Type B pancreatic cell (in vitro differentiated cells): ENCODE results near the gene ARHGEF28. TPM values are rescaled to one million over a fixed set of nuclear protein-coding genes. Genes with fewer than 3 reads are reported as not detected.

ENCODE experiments used
- DNase-seq: peaks from one replicate; pipeline ENCODE4 v3.0.0; 2021; ENCODE audit warnings: mixed read lengths; ENCODE audit not compliant: unreplicated experiment; ENCODE audit errors: extremely low spot score
- H3K27ac Mint-ChIP-seq: 2 replicates; pipeline ENCODE4 v1.8.0; 2021; ENCODE audit warnings: mild to moderate bottlenecking, mixed read lengths
- H3K27me3 Mint-ChIP-seq: 2 replicates; pipeline ENCODE4 v1.8.0; 2021; ENCODE audit warnings: mixed read lengths
- H3K36me3 Mint-ChIP-seq: 2 replicates; pipeline ENCODE4 v1.8.0; 2021; ENCODE audit warnings: mixed read lengths
- H3K4me1 Mint-ChIP-seq: one replicate; pipeline ENCODE4 v1.8.0; 2021; ENCODE audit warnings: mixed read lengths; ENCODE audit not compliant: unreplicated experiment
- H3K4me3 Mint-ChIP-seq: 2 replicates; pipeline ENCODE4 v1.8.0; 2021; ENCODE audit warnings: mild to moderate bottlenecking, mixed read lengths
- H3K9me3 Mint-ChIP-seq: 2 replicates; pipeline ENCODE4 v1.8.0; 2021; ENCODE audit warnings: mixed read lengths
- total RNA-seq: library from RNA; stranded (reverse); gene quantifications from 2 replicates; pipeline ENCODE4 v1.2.1, GENCODE V29; 2021; ENCODE audit warnings: low replicate concordance
- TF ChIP-seq, protein P1 (sequence below): fragments of 200-600 bp; sonication (generic); conservative IDR thresholded peaks from 2 replicates; pipeline ENCODE4 v1.5.0; 2021; ENCODE audit warnings: antibody characterized with exemption, mild to moderate bottlenecking

ARHGEF28 gene
- total RNA-seq, 1 donor from 2014 or later, result 24.9 TPM

DNA sequence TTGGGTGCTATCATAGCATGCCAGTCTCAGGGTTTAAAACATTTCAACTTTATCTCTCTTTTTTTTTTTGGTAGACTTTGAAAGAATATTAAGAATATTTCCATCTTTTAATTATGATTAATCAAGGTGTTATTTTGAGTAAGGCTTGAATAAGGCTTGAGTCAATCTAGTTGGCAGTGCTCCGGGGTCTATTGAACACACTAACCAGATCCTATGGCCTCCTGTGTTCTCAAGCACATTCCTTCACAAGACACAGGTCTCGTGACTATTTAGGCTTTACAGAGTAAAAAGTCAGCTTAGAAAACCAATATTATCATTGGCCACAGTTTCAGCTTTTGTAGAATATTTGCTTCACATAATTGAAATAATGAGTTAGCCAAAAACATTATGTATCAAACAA lies 151.2 kb downstream of the ARHGEF28 start:
- H3K27me3 Mint-ChIP-seq, result no peaks in the 10 kb centered on the region
- H3K4me3 Mint-ChIP-seq, result no peak overlapping the region
- peaks cover 4% of the 10 kb centered on the region for H3K36me3 Mint-ChIP-seq
- TF ChIP-seq, protein P1, sequence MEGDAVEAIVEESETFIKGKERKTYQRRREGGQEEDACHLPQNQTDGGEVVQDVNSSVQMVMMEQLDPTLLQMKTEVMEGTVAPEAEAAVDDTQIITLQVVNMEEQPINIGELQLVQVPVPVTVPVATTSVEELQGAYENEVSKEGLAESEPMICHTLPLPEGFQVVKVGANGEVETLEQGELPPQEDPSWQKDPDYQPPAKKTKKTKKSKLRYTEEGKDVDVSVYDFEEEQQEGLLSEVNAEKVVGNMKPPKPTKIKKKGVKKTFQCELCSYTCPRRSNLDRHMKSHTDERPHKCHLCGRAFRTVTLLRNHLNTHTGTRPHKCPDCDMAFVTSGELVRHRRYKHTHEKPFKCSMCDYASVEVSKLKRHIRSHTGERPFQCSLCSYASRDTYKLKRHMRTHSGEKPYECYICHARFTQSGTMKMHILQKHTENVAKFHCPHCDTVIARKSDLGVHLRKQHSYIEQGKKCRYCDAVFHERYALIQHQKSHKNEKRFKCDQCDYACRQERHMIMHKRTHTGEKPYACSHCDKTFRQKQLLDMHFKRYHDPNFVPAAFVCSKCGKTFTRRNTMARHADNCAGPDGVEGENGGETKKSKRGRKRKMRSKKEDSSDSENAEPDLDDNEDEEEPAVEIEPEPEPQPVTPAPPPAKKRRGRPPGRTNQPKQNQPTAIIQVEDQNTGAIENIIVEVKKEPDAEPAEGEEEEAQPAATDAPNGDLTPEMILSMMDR, result no peak
- no peaks in the 10 kb centered on the region for H3K4me1 Mint-ChIP-seq
- no peaks in the 10 kb centered on the region for H3K9me3 Mint-ChIP-seq
- H3K27ac Mint-ChIP-seq, result no peak overlapping the region
- no peak for DNase-seq

DNA sequence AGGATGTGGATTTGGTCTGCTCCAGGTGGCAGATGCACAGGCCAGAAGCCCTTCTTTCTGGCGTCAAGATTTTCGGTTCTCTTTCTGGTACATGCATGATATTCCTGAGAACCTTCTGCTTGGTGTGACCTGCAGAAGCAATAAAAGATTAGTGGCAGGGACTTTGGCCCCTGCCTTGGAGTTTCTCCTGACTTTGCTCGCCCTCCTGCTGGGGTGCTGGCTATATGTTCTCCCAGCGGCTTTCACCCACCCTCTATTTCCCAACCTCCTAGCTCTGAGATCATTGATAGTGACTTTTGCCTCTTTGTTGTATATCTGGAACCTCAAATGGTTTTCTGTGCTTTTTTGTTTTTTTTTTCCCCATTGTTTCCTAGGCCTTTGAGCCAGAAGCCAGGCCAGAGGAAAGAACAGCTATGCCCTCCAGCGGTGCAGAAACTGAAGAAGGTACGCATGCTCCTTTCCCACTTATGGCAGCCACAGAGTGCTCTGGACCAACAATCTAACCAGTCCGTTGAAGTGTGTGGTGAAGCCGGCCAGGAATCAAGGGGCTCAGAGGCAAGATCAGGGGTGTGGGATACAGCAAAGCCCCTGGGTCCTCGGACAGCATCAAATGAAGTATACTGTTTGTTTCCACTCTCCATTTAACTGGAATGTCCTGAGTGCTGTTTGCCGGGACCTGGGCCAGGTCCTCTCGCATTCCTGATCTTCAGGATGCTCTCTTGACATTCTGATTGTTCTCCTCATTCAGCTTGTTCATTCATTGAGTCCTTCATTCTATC lies 154.5 kb downstream of the ARHGEF28 start:
- Mint-ChIP-seq H3K27ac (no peak overlapping the region), H3K27me3 (no peaks in the 10 kb centered on the region), H3K9me3 (no peaks in the 10 kb centered on the region), H3K36me3 (no peaks in the 10 kb centered on the region), H3K4me3 (no peak overlapping the region), H3K4me1 (no peaks in the 10 kb centered on the region)
- TF ChIP-seq, protein P1, result no peak
- DNase-seq, result no peak

DNA sequence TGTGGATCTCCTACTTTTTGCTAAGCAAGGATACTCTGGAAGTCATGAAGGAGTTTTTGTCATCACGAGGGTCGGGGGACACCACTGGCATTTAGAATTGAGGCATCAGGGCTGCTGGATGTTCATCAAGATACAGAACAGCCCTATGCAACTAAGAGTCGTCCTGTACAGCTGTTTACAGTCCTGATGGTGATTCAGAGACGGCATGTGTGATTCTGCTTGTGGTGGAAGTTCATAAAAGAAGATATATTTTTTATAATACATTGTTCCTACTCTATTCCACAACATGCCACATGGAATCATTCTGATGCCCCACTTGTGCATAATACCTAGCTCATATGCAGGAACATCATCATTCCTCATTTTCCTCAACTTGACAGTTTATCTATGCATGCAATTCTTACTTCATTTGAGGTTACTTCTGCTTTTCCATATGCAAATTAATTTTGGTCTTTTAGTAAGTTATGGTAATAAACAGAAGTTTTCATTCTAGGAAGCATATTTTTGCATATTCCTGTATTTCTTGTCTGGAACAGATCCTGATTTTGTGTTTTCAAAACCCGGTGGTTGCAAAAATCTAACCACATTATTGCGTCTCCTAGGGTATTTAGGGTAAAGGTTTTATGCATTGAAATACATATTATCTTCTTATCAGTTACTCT lies 155.2 kb downstream of the ARHGEF28 start:
- Mint-ChIP-seq H3K27me3 (no peaks in the 10 kb centered on the region), H3K4me1 (peaks cover 1% of the 10 kb centered on the region), H3K4me3 (no peak overlapping the region), H3K9me3 (no peaks in the 10 kb centered on the region), H3K36me3 (no peaks in the 10 kb centered on the region), H3K27ac (no peak overlapping the region)
- no peak for DNase-seq
- TF ChIP-seq, protein P1, result no peak

DNA sequence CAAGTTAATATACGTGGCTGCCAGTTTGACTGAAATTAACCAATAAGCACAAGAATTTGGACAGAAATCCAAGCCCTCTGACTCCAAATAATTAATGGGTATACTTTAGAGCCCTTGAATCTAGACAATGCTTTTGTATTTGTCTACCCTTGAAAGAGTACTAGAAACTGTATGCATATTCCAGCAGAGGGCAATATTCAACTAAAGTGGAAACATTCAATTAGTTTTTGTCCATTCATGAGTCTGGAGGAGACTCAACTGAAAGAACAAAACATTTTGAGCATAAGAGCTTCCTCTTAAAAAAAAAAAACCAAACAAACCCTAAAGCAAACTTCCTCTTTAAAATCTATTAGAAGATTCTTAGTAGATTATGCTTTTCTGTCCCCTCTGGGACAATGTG lies 157.8 kb downstream of the ARHGEF28 start:
- TF ChIP-seq, protein P1, result peak; percentile 58
- Mint-ChIP-seq H3K36me3 (no peaks in the 10 kb centered on the region), H3K9me3 (no peaks in the 10 kb centered on the region), H3K27me3 (no peaks in the 10 kb centered on the region), H3K27ac (no peak overlapping the region), H3K4me3 (no peak overlapping the region), H3K4me1 (peaks cover 10% of the 10 kb centered on the region)
- no peak for DNase-seq

DNA sequence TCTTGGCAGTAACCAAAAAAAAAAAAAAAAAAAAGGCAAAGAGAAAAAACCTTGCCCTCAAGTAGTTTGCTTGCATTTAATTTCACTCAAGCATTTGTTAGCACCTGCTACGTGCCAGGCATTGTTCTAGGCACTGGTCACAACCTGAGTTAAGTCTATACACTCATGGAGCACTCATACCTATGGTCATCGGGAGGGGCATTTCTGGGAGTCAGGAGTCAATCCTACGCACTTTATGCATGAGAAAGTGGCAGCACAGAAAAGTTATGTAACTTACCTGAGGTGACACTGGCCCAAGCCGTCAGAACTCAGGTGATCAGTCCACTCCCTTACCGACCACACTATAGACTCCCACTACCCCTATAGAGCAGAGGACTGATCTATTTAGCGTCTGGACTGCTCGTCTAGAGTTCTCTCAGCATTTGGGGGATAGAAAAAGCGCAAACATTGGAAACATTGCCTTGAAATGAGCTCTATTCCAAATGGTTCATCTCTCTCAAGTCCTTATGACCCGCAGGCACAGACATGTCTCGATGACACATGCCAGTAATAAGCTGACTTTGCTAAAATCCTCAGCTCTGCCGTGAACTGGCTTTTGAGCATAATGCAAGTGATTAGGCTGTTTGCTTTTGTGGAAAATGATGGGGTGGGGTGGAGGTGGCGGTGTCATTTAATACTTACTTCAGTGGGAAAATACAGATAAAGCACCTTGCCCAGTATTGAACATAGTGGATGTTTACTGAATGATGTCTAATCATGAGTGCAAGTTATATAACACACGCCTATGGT lies 160.2 kb downstream of the ARHGEF28 start:
- TF ChIP-seq, protein P1, result no peak
- Mint-ChIP-seq H3K4me3 (no peak overlapping the region), H3K4me1 (peaks cover 10% of the 10 kb centered on the region), H3K9me3 (no peaks in the 10 kb centered on the region), H3K27me3 (no peaks in the 10 kb centered on the region), H3K27ac (peak overlapping the region; percentile 56), H3K36me3 (peaks cover 4% of the 10 kb centered on the region)
- no peak for DNase-seq
